Endothelial cell (in vitro differentiated cells): Measurements from ENCODE around the gene RANBP17. TPM values are rescaled to one million over a fixed set of nuclear protein-coding genes. Genes with fewer than 3 reads are reported as not detected.
"Not testable (repeated sequence)": the region's sequence is repeated elsewhere in the genome, so short reads cannot be mapped to it uniquely, and the experiment has no call there.

Experiments
- DNase-seq: peaks from one replicate; pipeline ENCODE4 v3.0.0; 2021; ENCODE audit warnings: low spot score
- H3K27ac Mint-ChIP-seq: one replicate; pipeline ENCODE4 v1.8.0; 2021; ENCODE audit warnings: mixed read lengths, inconsistent platforms; ENCODE audit not compliant: unreplicated experiment
- H3K27me3 Mint-ChIP-seq: one replicate; pipeline ENCODE4 v1.8.0; 2021; ENCODE audit warnings: mild to moderate bottlenecking, moderate library complexity, mixed read lengths, inconsistent platforms; ENCODE audit not compliant: unreplicated experiment
- H3K36me3 Mint-ChIP-seq: one replicate; pipeline ENCODE4 v1.8.0; 2021; ENCODE audit warnings: mild to moderate bottlenecking, low read depth, mixed read lengths, inconsistent platforms; ENCODE audit not compliant: unreplicated experiment
- H3K4me1 Mint-ChIP-seq: one replicate; pipeline ENCODE4 v1.8.0; 2021; ENCODE audit warnings: mild to moderate bottlenecking, mixed read lengths, inconsistent platforms; ENCODE audit not compliant: unreplicated experiment
- H3K4me3 Mint-ChIP-seq: one replicate; pipeline ENCODE4 v1.8.0; 2021; ENCODE audit warnings: mild to moderate bottlenecking, mixed read lengths, inconsistent platforms; ENCODE audit not compliant: unreplicated experiment
- H3K9me3 Mint-ChIP-seq: one replicate; pipeline ENCODE4 v1.8.0; 2021; ENCODE audit warnings: mixed read lengths, inconsistent platforms; ENCODE audit not compliant: unreplicated experiment
- CTCF ChIP-seq: fragments of 200-600 bp; sonication (generic); IDR thresholded peaks from one replicate; pipeline ENCODE4 v1.5.0; 2021; ENCODE audit warnings: antibody characterized with exemption; ENCODE audit not compliant: unreplicated experiment
- total RNA-seq: library from RNA; stranded (reverse); fragmentation: NEBNext Ultra II Directional; extraction: Animal tissue kit (Norgen Biotek cat#: 25700); gene quantifications from one replicate; pipeline ENCODE4 v1.2.1, GENCODE V29; 2021; ENCODE audit not compliant: unreplicated experiment

The RANBP17 gene
- total RNA-seq, 1 donor from 2014 or later = 22.7 TPM

- peak overlapping the region; percentile 39 for H3K27ac Mint-ChIP-seq
- TF ChIP-seq CTCF = no peak
- H3K9me3 Mint-ChIP-seq = no peaks in the 10 kb centered on the region
- H3K4me1 Mint-ChIP-seq = peaks cover 7% of the 10 kb centered on the region
- H3K27me3 Mint-ChIP-seq = peaks cover 6% of the 10 kb centered on the region
- H3K4me3 Mint-ChIP-seq = peak overlapping the region; percentile 96
- no peak for DNase-seq
- peaks cover 12% of the 10 kb centered on the region for H3K36me3 Mint-ChIP-seq
Measured at GRCh38 chr5:170861667-170861916, 226 bp upstream of the RANBP17 start.

GRCh38 chr5:170863646-170864045 lies 1.8 kb downstream of the RANBP17 start:
- Mint-ChIP-seq H3K9me3 (no peaks in the 10 kb centered on the region), H3K27ac (no peak overlapping the region), H3K4me3 (no peak overlapping the region), H3K27me3 (peaks cover 8% of the 10 kb centered on the region), H3K36me3 (peaks cover 12% of the 10 kb centered on the region), H3K4me1 (peaks cover 10% of the 10 kb centered on the region)
- no peak for TF ChIP-seq CTCF
- DNase-seq = no peak

- H3K9me3 Mint-ChIP-seq = no peaks in the 10 kb centered on the region
- DNase-seq = no peak
- H3K27ac Mint-ChIP-seq = no peak overlapping the region
- H3K36me3 Mint-ChIP-seq = peaks cover 10% of the 10 kb centered on the region
- peaks cover 8% of the 10 kb centered on the region for H3K27me3 Mint-ChIP-seq
- no peak overlapping the region for H3K4me3 Mint-ChIP-seq
- peaks cover 10% of the 10 kb centered on the region for H3K4me1 Mint-ChIP-seq
- TF ChIP-seq CTCF = no peak
Measured at GRCh38 chr5:170865622-170866021, 3.8 kb downstream of the RANBP17 start.

GRCh38 chr5:170867825-170868224 lies 6.0 kb downstream of the RANBP17 start:
- no peak for DNase-seq
- H3K27me3 Mint-ChIP-seq = peaks cover 4% of the 10 kb centered on the region
- no peak overlapping the region for H3K4me3 Mint-ChIP-seq
- no peaks in the 10 kb centered on the region for H3K9me3 Mint-ChIP-seq
- H3K27ac Mint-ChIP-seq = no peak overlapping the region
- H3K36me3 Mint-ChIP-seq = no peaks in the 10 kb centered on the region
- no peak for TF ChIP-seq CTCF
- H3K4me1 Mint-ChIP-seq = peaks cover 7% of the 10 kb centered on the region

GRCh38 chr5:170870390-170870789 lies 8.6 kb downstream of the RANBP17 start:
- not testable (repeated sequence) for H3K9me3 Mint-ChIP-seq, H3K27ac Mint-ChIP-seq, H3K36me3 Mint-ChIP-seq, H3K27me3 Mint-ChIP-seq, H3K4me3 Mint-ChIP-seq, DNase-seq, H3K4me1 Mint-ChIP-seq

GRCh38 chr5:170874017-170874416 lies 12.2 kb downstream of the RANBP17 start:
- DNase-seq = no peak
- TF ChIP-seq CTCF = no peak
- H3K27ac Mint-ChIP-seq = no peak overlapping the region
- no peaks in the 10 kb centered on the region for H3K27me3 Mint-ChIP-seq
- H3K36me3 Mint-ChIP-seq = no peaks in the 10 kb centered on the region
- H3K9me3 Mint-ChIP-seq = no peaks in the 10 kb centered on the region
- H3K4me3 Mint-ChIP-seq = no peak overlapping the region
- H3K4me1 Mint-ChIP-seq = no peaks in the 10 kb centered on the region
